ENCODE data around the gene SALL2.

The SALL2 gene

DNA sequence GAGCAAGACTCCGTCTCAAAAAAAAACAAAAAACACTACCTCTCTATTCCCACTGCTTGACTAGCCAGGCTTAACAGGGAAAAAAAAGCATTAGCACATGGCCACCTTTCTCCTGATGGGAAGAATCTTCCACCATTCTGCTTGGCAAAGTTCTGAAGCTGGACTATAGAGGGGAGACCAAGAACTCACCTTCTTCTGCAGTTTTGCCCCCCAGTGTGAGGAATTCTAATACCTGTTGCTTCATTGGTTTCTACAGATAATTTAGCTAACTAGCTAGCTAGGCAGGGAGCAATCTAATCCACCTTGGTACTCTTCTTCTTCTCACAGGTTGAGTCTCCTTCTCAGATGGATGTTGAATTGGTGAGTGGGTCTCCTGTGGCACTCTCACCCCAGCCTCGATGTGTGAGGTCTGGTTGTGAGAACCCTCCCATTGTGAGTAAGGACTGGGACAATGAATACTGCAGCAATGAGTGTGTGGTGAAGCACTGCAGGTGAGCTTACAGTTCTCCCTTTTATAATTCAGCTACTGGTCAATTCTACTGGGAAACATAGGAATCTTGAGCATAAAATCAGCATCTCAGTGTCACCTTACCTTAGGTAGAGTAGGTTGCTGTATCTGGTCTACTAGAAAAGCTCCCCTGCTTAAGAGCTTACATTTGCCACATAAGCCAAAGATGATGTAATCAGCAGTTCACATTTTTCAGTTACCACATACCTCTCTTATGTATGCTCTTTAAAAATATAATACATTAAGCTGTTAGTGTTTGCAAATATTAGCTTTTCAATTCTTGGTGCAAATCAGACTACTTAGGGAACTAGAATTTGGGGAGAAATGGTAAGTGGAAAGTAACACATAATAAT lies 31.0 kb downstream of the SALL2 start:
- DNase-seq (ENCODE audit: low read depth in 2 of 2) = no peak

DNA sequence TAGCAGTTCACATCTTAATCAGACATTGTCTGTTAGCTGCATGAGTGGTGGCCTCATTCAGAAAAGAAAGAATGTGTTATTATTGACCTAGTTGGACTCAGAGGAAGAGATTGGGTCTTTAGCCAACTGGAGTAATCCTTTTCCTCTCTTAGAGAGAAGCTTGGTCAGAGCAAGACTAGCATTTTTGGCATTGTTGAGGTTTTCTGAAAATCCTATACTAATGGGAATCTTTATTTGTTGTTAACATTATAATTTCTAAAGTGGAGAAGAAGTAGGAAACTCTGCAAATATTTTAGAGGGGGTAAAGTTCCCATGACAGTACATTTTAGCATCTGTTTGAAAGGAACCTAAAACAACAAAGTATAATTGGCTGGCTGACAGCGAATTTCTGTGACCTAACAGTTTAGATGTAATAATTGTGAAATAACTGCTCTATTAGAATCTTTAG lies 39.5 kb downstream of the SALL2 start:
- no peak for DNase-seq (ENCODE audit: low read depth in 2 of 2)

DNA sequence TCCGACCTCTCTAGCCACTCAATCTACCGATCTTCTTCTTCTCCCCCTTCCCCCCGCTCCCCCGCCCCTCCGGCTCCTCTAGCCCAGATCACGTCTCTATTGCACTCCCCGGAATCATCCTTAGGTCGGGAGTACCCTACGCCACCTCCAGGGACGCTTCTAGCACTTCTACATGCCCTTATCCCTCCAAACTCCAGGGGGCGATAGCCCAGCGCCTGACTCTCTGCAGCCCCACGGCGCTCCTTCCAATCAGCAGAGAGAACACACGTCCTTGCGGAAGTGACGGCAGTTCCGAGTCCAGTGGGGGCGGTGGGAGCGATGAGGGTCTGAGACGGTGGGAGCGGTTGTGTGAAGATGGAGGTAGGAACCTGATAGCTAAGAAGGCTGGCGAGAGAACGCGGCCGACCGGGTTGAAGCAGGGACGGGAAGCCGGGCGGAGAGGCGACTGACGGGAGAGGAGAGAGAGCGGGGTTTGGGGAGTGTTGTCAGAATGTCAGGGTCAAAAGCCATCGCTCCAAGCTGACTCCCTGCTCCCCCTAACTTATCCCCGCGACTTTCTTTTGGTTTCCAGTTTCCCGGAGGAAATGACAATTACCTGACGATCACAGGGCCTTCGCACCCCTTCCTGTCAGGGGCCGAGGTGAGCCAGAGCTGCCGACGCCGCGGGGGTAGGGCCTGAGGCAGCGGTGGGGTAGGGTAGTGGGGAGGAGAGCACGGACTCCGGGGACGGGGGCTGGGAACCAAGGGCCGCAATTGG lies 49.0 kb downstream of the SALL2 start, which contains the start of the genes RAB2B and TOX4:
Gene RAB2B, minus strand, starts transcription at position 35 of the 757 bp plus-strand sequence. CDS start 87 bp downstream, outside the sequence.
Gene TOX4, plus strand, starts transcription at position 271 of the 757 bp plus-strand sequence. Its CDS starts 84 bp downstream, at position 355.
- DNase-seq (ENCODE audit: low read depth in 2 of 2) = peak; percentile 91 to 94

DNA sequence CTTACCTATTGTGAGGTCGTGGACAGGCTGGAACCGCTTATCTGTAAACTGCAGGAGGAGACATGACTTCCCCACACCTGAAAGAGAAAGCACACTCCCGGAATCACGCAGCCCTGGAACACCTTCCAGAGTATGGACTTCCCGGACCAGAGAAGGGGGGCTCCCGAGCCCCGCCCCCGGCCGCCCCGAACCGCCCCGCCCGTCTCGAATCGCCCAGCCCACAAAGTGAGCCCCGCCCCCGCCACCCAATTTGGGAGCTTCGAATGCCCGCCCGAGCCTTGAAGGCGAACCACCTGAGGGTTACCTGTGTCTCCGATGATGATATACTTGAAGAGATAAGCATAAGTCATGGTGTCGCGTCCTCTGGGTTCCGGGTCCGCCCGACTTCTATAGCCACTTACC lies 49.6 kb downstream of the SALL2 start:
- DNase-seq (ENCODE audit: low read depth in 2 of 2) = peak; percentile 70 to 79

DNA sequence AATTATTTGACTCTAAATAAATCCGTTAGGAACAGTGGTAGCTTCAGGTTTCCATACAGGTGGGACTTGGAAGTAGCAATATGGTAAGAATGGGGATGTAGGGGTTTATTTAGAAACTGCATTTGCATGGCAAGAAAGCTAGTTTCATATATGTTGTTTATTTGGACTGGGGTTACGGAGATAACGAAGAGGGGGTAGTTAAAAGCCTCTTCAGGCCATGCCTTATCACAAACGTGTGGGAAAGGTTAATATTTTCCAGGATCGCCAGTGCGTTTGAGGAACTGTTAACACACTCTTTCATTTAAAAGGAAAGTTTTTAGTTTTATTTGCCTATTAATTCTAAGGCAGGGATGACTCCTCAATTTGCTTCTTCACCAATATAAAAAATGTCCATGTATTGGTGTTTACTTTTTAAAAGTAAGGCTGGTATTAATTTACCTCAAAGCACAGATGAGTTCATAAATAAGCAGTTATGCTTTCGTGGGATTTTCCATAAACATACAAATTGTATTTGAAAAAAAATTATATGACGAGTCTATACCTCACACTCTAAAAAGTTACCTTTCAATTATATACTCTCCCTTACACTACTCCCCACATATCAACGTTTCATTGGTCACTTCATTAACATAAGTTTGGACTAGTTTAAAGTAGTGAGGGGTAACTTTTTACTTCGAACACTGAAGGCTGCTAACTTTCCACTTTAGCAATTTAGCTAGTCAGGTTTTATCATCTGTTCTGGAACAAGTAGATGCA lies 50.2 kb downstream of the SALL2 start:
- no peak for DNase-seq (ENCODE audit: low read depth in 2 of 2)

All from stimulated activated CD8-positive, alpha-beta memory T cell treated with anti-CD3 and anti-CD28 coated beads, Interleukin-7, amount 100 ng/mL, for 4 hours (primary cell).